Stimulated activated CD8-positive, alpha-beta memory T cell treated with anti-CD3 and anti-CD28 coated beads, Interleukin-4, amount 100 ng/mL, for 4 hours (primary cell): ENCODE measurements around the gene AP2A2.

Experiments used
- DNase-seq, 2 donors: peaks; one replicate each; pipeline ENCODE4 v3.0.0-alpha.2; 2020; ENCODE audit warnings: low read depth in 2 of 2, low spot score in 1 of 2

The AP2A2 gene

GRCh38 chr11:1027483-1028290, 102.0 kb downstream of the AP2A2 start:
- no peak for DNase-seq

- no peak for DNase-seq
These were observed 102.5 kb downstream of the AP2A2 start for GRCh38 chr11:1028291-1028540.

- no peak for DNase-seq
These were observed 102.9 kb downstream of the AP2A2 start for GRCh38 chr11:1028616-1029015.

GRCh38 chr11:1029051-1029450, 103.4 kb downstream of the AP2A2 start:
- DNase-seq: no peak

GRCh38 chr11:1029654-1030053, 104.0 kb downstream of the AP2A2 start:
- no peak for DNase-seq

GRCh38 chr11:1030086-1030485, 104.4 kb downstream of the AP2A2 start:
- no peak for DNase-seq

GRCh38 chr11:1030556-1030955, 104.9 kb downstream of the AP2A2 start:
- no peak for DNase-seq

- DNase-seq: no peak
These were observed 105.6 kb downstream of the AP2A2 start for GRCh38 chr11:1031121-1031899.

- no peak for DNase-seq
These were observed 106.7 kb downstream of the AP2A2 start for GRCh38 chr11:1032310-1032891.

- no peak for DNase-seq
These were observed 107.5 kb downstream of the AP2A2 start for GRCh38 chr11:1033016-1033798.

- no peak for DNase-seq
These were observed 108.3 kb downstream of the AP2A2 start for GRCh38 chr11:1034001-1034400.

GRCh38 chr11:1034456-1035295, 109.0 kb downstream of the AP2A2 start:
- no peak for DNase-seq

GRCh38 chr11:1035577-1036283, 110.1 kb downstream of the AP2A2 start:
- DNase-seq: no peak

- DNase-seq: no peak
These were observed 110.7 kb downstream of the AP2A2 start, which contains the start of gene MUC6 for GRCh38 chr11:1036303-1036923. TSS of gene MUC6 (minus strand) at chr11:1036718. CDS start at chr11:1036655, 63 bp downstream.

GRCh38 chr11:1036931-1037330, 111.3 kb downstream of the AP2A2 start:
- DNase-seq: no peak

- DNase-seq: no peak
These were observed 111.9 kb downstream of the AP2A2 start for GRCh38 chr11:1037506-1038055.

- no peak for DNase-seq
These were observed 112.7 kb downstream of the AP2A2 start for GRCh38 chr11:1038361-1038760.

- no peak for DNase-seq
These were observed 113.3 kb downstream of the AP2A2 start for GRCh38 chr11:1038921-1039320.
